ENCODE data around the gene CMTM2. TPM values are rescaled to one million over a fixed set of nuclear protein-coding genes. Genes with fewer than 3 reads are reported as not detected.
A peak's percentile ranks its signal among the peaks of the same experiment; 100 is the strongest.

The CMTM2 gene
- total RNA-seq, 1 experiment from 2014 or later, result not detected

GRCh38 chr16:66561381-66562080 lies 17.7 kb upstream of the CMTM2 start:
- no peak for ATAC-seq
- Histone ChIP-seq H3K9me3 (ENCODE audit: control insufficient read depth, insufficient read depth, low read depth, low read length) (no peaks in the 10 kb centered on the region), H3K4me3 (ENCODE audit: low read depth in 2 of 2, low read length in 2 of 2) (no peak overlapping the region), H3K4me1 (ENCODE audit: control insufficient read depth, insufficient read depth, low read length) (no peaks in the 10 kb centered on the region), H3K27ac (ENCODE audit: low read length) (no peak overlapping the region), H3K27me3 (ENCODE audit: control insufficient read depth, insufficient read depth, low read length) (no peaks in the 10 kb centered on the region), H3K36me3 (ENCODE audit: control insufficient read depth, insufficient read depth, low read length) (peaks cover 12% of the 10 kb centered on the region)
- no TSS peak for BruUV-seq (replicated peaks)
- ChIA-PET POLR2A (no interaction called here), CTCF (interaction anchor here (0.7 to 2.6 kb wide), 2 partner anchors 47 to 135 kb away, joined by 3 to 11 read pairs; no protein-coding TSS in a partner anchor)
- intact Hi-C loops (cut with micrococcal nuclease; ENCODE audit: unreplicated experiment), result no loop called here
- in situ Hi-C loops (cut with HindIII; ENCODE audit: low pct_unique_long_range_greater_than_20kb, low sequenced_read_pairs), result no loop called here
- no peak for DNase-seq (ENCODE audit: low read depth, low spot score)
- no peak for TF ChIP-seq SIN3A (IDR thresholded peaks at IDR 0.05; ENCODE audit: borderline replicate concordance, insufficient read depth, low read depth, low read length)
- no peak for TF ChIP-seq REST (IDR thresholded peaks at IDR 0.05; ENCODE audit: insufficient read depth in 1 of 2, low read depth in 2 of 2, low read length in 1 of 2)
- no peak for TF ChIP-seq POLR2AphosphoS5 (IDR thresholded peaks at IDR 0.05; ENCODE audit: low read depth, low read length)
- no peak for TF ChIP-seq CTCF (IDR thresholded peaks at IDR 0.05)
- no peak for TF ChIP-seq TCF7L2 (IDR thresholded peaks at IDR 0.05; ENCODE audit: low read depth, low read length)

GRCh38 chr16:66562409-66562808 lies 16.9 kb upstream of the CMTM2 start:
- Histone ChIP-seq H3K27me3 (ENCODE audit: control insufficient read depth, insufficient read depth, low read length) (no peaks in the 10 kb centered on the region), H3K36me3 (ENCODE audit: control insufficient read depth, insufficient read depth, low read length) (peaks cover 12% of the 10 kb centered on the region), H3K27ac (ENCODE audit: low read length) (no peak overlapping the region), H3K4me3 (ENCODE audit: low read depth in 2 of 2, low read length in 2 of 2) (no peak overlapping the region), H3K9me3 (ENCODE audit: control insufficient read depth, insufficient read depth, low read depth, low read length) (no peaks in the 10 kb centered on the region), H3K4me1 (ENCODE audit: control insufficient read depth, insufficient read depth, low read length) (no peaks in the 10 kb centered on the region)
- POLR2A ChIA-PET, result interaction anchor here (1.4 kb wide), 1 partner anchor 10 kb away, joined by 4 read pairs; the partner anchor contains the start of gene CKLF
- TF ChIP-seq POLR2AphosphoS5 (IDR thresholded peaks at IDR 0.05; ENCODE audit: low read depth, low read length) (no peak), CTCF (IDR thresholded peaks at IDR 0.05) (peak; percentile 7; the same call in 1 of the 2 replicates)
- intact Hi-C loops (cut with micrococcal nuclease; ENCODE audit: unreplicated experiment), result no loop called here
- no peak for DNase-seq (ENCODE audit: low read depth, low spot score)
- in situ Hi-C loops (cut with HindIII; ENCODE audit: low pct_unique_long_range_greater_than_20kb, low sequenced_read_pairs), result no loop called here
- BruUV-seq (replicated peaks), result no TSS peak
- no peak for ATAC-seq
- CTCF ChIA-PET, result interaction anchor here (2.6 kb wide), 1 partner anchor 46 kb away, joined by 11 read pairs; no protein-coding TSS in a partner anchor

Data from Panc1 (cell line).